ENCODE data around the gene SEMA3C.

SEMA3C gene

DNA sequence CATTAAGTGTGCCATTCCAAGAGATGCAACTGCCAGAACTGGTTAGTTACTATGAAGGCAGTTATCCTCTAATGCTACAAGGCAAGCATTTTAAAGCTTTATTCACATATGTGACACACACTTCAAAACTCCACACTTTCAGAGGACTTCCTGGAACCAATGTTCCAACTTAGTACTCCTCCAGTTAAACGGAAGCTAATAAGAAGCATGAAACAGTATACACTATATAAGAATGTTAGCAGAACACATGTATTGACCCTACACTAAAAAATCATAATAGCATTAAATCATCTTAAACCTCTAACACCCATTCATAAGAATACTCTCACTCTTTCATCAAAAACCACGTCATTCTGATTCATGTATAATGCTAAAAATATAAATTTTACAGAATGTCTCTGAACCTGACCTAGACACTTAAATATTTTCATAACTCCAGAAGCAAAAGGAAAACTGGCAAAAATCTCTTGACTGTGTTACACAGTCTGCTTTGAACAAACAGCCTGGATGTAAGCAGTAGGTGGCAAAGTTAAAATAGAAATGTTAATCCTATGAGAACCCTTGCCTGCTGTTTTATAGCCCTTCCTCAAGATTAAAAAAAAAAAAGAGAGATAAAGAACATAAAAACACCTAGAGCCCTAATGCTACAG is 135.0 kb downstream of the SEMA3C start:
- no peak for DNase-seq (ENCODE audit: low read depth in 2 of 2, low spot score in 1 of 2)

- no peak for DNase-seq (ENCODE audit: low read depth in 2 of 2, low spot score in 1 of 2)
These were observed 135.6 kb downstream of the SEMA3C start for GRCh38 chr7:80783186-80783677.

DNA sequence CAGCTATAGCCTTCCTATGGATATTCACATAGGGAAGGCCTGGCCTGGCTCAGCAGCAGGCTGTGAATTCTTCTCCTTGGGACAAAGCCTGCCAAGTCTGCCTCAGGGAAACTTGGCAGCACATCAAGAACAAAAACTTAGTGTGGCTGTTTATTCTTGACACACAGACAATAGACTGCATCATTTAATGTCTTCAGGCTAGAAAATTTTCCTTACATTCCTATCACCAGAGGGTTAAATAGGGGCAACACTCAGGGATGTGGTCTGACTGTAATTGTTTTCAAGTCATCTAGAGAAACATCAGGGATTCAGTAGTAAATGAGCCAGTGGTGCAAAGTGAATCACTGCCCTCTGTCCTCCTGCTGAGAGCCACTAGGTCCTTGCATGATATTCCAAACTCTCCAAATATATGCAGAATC is 137.3 kb downstream of the SEMA3C start:
- no peak for DNase-seq (ENCODE audit: low read depth in 2 of 2, low spot score in 1 of 2)

DNA sequence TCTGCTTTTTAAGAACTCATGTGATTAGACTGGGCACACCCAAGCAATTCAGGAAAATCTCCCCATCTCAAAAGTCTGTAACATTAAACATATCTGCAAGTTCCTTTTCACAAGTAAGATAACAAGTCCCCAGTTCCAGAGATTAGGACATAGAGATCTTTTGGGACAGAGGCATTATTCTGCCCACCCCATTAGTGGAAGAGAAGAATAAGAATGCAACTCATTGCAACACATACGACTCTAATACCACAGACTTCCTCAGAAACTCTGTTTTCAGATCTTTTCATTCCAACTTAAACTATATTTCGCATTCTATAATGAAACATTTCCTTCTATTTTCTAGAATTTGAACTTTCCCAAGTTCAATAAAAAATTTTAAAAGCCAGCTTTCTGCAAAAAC is 137.7 kb downstream of the SEMA3C start:
- DNase-seq (ENCODE audit: low read depth in 2 of 2, low spot score in 1 of 2), result no peak

GRCh38 chr7:80779456-80779855 is 139.4 kb downstream of the SEMA3C start:
- DNase-seq (ENCODE audit: low read depth in 2 of 2, low spot score in 1 of 2), result no peak

DNA sequence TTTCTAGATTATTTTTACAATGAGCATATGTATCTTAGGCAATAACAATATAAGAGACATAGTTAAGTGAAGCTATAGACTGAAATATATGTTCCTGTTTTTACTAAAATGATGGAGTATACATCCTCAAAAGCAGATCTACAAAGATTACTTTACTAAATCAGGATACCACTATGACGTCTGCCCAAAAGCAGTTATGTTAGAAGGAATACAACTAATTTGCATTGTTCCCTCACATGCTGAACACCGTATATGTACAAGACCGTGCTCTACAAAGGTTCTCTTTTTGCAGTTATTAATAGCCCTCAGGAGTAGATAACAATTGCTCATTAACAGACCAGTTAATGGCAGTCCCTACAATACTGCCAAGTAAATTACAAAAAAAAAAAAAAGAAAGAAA is 143.0 kb downstream of the SEMA3C start:
- no peak for DNase-seq (ENCODE audit: low read depth in 2 of 2, low spot score in 1 of 2)

- no peak for DNase-seq (ENCODE audit: low read depth in 2 of 2, low spot score in 1 of 2)
These were observed 143.4 kb downstream of the SEMA3C start for GRCh38 chr7:80775482-80775881.

- DNase-seq (ENCODE audit: low read depth in 2 of 2, low spot score in 1 of 2), result no peak
These were observed 144.0 kb downstream of the SEMA3C start for GRCh38 chr7:80774843-80775242.

GRCh38 chr7:80773787-80774508 is 144.9 kb downstream of the SEMA3C start:
- no peak for DNase-seq (ENCODE audit: low read depth in 2 of 2, low spot score in 1 of 2)

DNA sequence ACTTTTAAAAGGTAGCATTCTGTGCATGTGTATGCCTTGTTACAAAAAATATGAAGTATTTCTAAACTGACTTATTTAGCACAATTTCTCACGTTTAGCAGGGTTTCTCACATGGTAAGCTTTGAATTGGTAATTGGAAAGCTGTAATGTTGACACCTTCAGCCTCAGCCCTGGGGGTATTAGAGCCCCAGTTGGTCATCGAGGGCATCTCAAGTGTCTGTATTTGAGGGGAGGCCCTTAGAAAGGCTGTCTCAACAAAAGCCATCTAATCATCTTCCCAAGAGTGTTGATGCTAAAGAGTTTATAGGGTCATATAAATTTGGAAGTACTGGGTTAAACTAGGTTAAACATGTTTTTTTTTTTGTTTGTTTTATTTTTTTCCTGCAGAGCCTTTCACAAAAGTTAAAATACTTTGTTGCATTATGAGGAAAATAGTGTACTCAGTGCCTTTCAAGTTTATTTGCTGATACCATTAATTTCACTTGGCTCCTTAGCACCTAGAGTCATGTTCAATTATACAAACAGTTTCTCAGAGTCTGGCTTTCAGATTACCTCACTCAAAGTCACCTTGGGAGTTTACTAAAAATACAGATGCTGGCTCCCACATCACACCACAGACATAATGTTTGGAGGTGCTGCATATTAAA is 146.4 kb downstream of the SEMA3C start:
- no peak for DNase-seq (ENCODE audit: low read depth in 2 of 2, low spot score in 1 of 2)

- no peak for DNase-seq (ENCODE audit: low read depth in 2 of 2, low spot score in 1 of 2)
These were observed 147.3 kb downstream of the SEMA3C start for GRCh38 chr7:80771523-80771922.

DNA sequence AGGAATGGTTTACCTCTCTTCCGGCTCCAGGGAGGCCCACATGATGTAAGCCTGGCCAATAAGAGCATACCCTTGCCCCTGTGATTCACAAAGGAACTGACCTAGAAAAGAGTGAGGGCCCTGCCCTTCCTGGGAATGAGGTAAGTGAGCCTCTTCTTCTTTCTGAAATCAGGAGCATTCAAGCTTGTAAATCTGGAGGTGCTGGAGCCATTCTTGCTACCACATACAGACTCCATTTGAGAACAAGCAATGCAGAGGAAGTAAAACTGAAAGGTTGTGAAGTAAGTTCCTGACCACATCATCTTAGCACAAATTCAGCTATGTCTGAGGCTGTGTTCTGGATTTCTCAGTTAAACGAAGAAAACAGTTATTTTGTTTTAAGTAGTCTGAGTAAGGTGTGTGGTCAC is 148.2 kb downstream of the SEMA3C start:
- no peak for DNase-seq (ENCODE audit: low read depth in 2 of 2, low spot score in 1 of 2)

DNA sequence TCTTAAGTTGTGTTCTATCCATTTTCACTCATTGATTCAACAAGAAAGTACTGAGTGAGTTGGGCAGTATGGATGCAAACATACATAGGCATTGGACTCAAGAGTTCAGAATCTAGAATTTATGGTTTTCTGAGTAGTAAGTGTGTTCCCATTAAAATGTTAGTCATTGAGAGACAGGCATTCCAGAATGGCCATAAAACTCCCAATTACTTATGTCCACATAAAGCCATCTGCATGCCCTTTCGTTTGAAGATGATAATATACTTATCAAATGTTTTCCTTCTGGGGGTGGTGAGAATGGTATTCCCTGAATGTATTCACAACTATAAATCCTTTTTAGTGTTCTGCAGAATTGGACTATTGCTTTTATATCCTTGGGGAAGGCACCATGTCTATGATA is 148.8 kb downstream of the SEMA3C start:
- DNase-seq (ENCODE audit: low read depth in 2 of 2, low spot score in 1 of 2), result no peak

DNA sequence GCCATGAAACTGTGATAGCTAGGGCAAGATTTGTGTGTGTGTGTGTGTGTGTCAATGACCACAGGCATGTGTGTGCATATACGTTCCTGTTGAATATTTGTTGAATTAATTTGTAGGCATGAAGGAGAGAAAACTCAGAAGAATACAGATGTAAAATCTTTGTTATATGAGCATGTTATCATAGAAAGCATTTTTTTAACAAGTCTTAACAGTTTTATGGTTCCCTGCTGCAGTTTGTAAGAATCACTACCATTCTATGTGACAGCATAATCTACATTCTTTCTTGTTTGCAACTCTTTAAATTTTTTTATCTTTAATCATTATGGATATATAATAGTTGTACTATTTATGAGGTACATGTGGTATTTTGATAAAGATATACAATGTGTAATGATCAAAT is 150.1 kb downstream of the SEMA3C start:
- DNase-seq (ENCODE audit: low read depth in 2 of 2, low spot score in 1 of 2), result no peak

GRCh38 chr7:80767654-80768053 is 151.2 kb downstream of the SEMA3C start:
- no peak for DNase-seq (ENCODE audit: low read depth in 2 of 2, low spot score in 1 of 2)

DNA sequence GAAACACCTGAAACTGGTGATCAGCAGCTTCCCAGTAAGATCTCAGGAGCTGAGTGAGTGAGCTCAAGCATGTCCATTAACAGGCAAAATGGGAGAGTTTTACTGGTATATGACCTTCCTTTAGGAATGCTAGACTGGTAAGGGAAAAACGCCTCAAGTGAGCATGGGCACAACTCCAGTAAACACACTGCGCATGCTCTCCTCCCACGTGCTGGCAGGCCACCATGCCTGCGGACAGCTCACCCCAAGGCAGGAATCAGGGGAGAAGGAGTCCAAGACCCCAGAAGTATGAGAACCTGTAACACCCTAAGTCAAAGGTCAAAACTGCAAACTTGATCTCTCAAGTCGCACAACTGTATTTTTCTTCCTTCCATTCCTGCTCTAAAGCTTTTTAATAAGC is 152.1 kb downstream of the SEMA3C start:
- no peak for DNase-seq (ENCODE audit: low read depth in 2 of 2, low spot score in 1 of 2)

GRCh38 chr7:80764132-80764531 is 154.7 kb downstream of the SEMA3C start:
- DNase-seq (ENCODE audit: low read depth in 2 of 2, low spot score in 1 of 2), result no peak

DNA sequence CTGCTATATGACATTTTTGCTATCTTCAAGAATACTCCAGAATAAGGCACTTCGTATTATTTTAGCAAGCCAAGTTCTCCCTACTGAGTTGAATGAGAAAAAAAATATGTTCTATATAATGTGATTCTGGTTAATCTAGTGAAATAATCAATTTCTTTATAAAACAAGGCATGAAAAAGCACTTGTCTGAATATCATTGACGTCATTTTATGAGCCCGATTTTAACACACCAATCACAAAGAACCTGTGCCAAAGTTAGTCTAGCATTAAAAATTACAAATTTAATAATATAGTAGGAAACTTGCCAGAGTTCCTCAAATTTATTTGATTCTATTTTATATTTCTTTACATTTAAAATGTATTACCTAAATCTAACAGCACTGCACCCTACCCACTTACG is 155.1 kb downstream of the SEMA3C start:
- DNase-seq (ENCODE audit: low read depth in 2 of 2, low spot score in 1 of 2), result no peak

DNA sequence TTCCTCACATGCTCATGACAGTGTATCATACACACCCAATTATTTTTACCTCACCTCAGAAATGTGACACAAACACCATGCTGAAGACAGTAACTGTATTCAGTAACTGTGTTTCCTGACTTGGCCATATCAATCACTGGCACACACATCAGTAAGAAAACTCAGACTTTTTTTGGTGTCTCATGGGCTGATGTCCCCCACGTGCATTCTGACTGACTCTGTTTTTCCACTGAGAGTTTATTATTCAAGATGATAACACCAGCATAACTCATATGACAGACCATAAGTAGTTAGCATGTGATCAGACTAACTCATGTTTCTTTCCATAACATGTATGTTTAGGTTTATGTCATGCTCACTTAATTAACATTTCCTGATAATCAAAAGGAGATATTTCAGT is 155.6 kb downstream of the SEMA3C start:
- no peak for DNase-seq (ENCODE audit: low read depth in 2 of 2, low spot score in 1 of 2)

DNA sequence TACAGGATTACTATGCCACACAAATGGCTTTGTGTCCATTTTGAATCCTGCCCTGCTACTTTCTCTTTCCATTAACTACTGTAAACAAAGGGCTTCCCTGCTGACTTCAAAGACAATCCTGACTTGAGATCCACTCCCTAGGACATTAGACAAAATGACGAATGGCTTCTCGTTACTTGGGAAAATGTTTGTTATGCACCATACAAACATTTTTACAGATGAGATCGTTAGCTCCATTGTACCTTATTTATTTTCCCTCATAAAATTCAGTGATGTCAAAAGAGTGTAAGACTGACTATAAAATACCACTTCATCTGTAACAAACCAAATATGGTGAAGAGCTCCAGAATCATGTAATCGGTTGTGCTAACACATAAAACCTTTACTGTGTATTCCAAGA is 158.6 kb downstream of the SEMA3C start:
- no peak for DNase-seq (ENCODE audit: low read depth in 2 of 2, low spot score in 1 of 2)

GRCh38 chr7:80752954-80753690 is 165.7 kb downstream of the SEMA3C start:
- DNase-seq (ENCODE audit: low read depth in 2 of 2, low spot score in 1 of 2), result no peak

DNA sequence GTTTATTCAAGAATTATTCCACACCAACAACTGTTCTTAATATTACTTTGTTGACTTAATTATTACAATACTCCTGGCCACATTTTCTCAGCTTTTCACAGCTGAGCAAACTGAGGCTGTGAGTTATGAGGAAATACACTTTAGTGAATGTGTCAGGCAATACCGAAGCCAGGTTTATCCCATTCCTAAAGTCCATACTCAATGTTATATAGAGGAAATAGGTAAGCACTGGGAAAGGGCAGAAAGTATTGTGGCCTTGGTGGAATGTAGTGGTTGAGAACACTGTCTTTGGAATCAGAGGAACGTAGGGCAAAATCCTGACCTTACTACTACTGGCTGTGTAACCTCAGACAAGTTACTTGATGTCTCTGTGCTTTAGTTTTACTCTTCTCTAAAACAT is 169.6 kb downstream of the SEMA3C start:
- DNase-seq (ENCODE audit: low read depth in 2 of 2, low spot score in 1 of 2), result no peak
